ENCODE data around the gene SELENON.

SELENON gene

DNA sequence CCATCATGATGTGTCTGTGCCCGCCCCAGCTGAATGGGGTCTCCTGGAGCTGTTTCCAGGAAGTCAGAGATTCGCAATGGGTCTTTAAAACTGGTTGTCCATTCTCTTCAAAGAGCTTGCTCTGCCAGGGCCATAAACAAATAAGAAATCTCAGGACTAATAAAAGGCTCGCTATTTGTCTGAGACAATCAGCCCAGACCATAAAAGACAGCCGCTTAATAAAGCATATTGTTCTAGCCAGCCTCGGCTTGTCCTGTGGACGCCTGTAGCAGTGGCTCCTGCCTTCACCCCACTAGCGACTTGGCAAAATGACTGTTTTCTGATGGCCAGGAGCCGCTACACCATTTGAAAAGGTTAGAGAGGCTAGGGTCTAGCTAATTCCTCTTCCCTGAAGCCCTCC, 20.6 kb upstream of the SELENON start:
- no peak overlapping the region for H3K4me3 ChIP-seq (ENCODE audit: low read depth, low read length)
- TF ChIP-seq, protein P1, sequence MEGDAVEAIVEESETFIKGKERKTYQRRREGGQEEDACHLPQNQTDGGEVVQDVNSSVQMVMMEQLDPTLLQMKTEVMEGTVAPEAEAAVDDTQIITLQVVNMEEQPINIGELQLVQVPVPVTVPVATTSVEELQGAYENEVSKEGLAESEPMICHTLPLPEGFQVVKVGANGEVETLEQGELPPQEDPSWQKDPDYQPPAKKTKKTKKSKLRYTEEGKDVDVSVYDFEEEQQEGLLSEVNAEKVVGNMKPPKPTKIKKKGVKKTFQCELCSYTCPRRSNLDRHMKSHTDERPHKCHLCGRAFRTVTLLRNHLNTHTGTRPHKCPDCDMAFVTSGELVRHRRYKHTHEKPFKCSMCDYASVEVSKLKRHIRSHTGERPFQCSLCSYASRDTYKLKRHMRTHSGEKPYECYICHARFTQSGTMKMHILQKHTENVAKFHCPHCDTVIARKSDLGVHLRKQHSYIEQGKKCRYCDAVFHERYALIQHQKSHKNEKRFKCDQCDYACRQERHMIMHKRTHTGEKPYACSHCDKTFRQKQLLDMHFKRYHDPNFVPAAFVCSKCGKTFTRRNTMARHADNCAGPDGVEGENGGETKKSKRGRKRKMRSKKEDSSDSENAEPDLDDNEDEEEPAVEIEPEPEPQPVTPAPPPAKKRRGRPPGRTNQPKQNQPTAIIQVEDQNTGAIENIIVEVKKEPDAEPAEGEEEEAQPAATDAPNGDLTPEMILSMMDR (IDR thresholded peaks at IDR 0.05; ENCODE audit: borderline replicate concordance, insufficient read depth, low read depth, low read length), result no peak

DNA sequence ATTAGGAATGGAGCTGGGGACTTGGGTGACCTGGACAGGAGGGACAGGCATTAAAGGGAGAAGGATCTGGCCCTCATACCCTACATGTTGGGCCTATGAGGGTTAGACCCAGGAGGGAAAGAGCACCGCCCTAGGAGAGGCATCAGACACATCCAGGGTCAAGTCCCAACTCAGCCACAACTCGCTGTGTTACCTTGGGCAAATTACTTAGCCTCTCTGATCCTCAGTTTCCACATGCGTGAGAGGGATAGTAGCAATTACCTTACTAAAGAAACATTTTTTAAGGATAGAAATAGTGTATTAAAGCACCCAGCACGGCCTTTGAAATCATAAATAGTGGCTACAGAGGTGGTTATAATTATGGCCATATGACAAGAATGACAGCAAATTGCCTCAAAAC, 20.1 kb upstream of the SELENON start:
- TF ChIP-seq, protein P1 (IDR thresholded peaks at IDR 0.05; ENCODE audit: borderline replicate concordance, insufficient read depth, low read depth, low read length), result no peak
- H3K4me3 ChIP-seq (ENCODE audit: low read depth, low read length), result no peak overlapping the region

DNA sequence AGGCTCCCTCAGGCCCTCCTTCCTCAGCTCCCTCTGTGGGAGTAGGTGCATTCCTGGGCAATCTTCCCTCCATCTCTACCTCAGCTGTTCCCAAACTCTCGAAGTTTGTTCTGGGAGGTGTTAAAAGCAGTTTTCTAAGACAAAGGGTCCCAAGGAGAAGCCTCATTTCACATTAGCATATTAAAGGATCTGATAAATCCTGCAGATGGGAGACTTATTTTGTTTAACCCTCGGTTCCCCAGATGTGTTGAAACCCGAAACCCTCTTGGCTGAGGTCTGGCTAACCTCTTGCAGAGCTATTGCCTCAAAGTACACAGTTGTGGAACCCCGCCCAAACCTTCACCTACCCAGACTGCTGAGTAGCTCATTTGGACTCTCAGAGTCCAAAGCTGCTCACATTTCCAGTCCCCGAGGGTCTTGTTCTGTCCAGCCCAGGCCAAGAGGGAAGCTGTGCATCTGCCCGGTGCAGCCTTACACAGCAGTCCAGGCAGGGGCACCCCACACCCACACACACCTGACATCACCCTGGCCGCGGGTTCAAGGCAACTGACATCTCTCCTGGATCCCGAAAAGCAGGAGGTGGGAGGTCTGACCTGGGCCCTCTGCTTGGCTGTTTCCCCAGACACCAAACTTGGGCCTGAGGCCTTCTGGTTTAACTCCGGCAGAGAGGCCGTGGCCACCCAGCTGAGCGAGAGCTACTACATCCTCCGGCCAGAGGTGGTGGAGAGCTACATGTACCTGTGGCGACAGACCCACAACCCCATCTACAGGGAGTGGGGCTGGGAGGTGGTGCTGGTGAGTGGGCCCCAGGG, 19.5 kb upstream of the SELENON start:
- H3K4me3 ChIP-seq (ENCODE audit: low read depth, low read length), result no peak overlapping the region
- TF ChIP-seq, protein P1 (IDR thresholded peaks at IDR 0.05; ENCODE audit: borderline replicate concordance, insufficient read depth, low read depth, low read length), result no peak

DNA sequence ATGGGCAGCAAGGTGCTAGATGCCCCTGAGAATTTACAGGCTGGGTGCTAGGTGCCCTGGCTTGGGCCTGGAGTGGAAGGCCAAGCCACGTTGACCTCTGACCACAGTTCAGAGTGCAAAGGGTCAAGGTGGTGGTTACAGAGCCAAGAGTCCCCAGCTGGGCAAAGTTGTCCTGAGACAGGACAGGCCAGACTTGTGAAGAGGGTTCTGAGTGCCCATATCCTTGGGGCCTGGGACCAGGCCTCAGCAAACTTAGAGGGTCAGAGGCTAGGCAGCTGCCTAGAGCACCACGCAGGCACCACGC, 18.9 kb upstream of the SELENON start:
- TF ChIP-seq, protein P1 (IDR thresholded peaks at IDR 0.05; ENCODE audit: borderline replicate concordance, insufficient read depth, low read depth, low read length), result no peak
- H3K4me3 ChIP-seq (ENCODE audit: low read depth, low read length), result no peak overlapping the region

DNA sequence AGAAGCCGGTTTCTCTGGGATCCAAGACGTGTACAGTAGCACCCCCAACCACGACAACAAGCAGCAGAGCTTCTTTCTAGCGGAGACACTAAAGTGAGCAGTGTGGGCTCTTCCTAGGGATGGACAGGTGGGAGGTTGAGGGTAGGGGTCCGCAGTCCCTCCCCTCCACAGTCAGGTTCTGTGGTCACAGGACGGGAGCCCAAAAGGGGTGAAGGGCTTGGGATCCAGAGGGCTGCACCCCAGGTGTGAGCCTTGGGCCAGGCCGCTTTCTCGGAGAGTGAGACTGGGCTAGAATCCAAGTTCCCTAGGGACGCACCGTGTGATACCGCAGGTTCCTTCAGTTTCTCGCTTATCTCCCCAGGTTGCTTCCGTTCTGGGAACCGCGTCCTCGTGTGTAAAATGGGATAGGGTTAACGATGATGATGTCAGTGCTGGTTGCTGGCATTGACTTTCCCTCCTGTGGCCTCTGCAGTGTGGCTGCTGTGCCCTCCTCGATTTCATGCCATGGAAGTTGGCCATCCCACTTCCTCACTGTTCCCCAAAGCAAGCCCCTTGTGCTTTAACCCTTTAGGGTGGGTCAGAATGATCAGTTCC, 17.3 kb upstream of the SELENON start:
- no peak overlapping the region for H3K4me3 ChIP-seq (ENCODE audit: low read depth, low read length)
- TF ChIP-seq, protein P1 (IDR thresholded peaks at IDR 0.05; ENCODE audit: borderline replicate concordance, insufficient read depth, low read depth, low read length), result no peak

DNA sequence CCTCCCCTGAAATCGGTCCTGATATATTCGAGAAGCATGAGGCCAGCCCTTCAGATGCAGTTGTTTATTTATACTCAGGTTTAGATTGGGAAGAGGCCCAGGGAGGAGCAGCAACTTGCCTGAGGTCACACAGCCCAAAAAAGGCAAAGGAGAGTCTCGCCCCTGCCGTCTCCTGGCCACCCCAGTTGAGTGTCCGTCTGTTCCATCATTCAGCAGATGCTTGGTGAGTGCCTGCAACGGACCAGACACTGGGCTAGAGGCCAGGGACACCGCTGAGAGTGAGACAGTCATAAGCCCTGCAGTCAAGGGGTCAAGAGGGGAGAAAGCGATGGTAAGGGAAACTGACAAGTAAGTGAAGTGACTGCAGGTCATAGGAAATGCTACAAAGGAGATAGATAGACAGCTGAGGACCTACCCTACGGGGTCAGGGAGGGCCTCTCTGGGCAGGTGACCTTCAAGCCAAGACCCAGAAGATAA, 15.4 kb upstream of the SELENON start:
- TF ChIP-seq, protein P1 (IDR thresholded peaks at IDR 0.05; ENCODE audit: borderline replicate concordance, insufficient read depth, low read depth, low read length), result no peak
- H3K4me3 ChIP-seq (ENCODE audit: low read depth, low read length), result no peak overlapping the region
